ENCODE measurements around the gene POLE2. TPM values are rescaled to one million over a fixed set of nuclear protein-coding genes. Genes with fewer than 3 reads are reported as not detected.

Gene POLE2
- total and polyA plus RNA-seq, 7 donors = 0.46 to 2.3 (median 0.72) TPM; not detected in 1

GRCh38 chr14:49612671-49613070 lies 75.3 kb downstream of the POLE2 start:
- 88 to 89% (median 89%) methylated on average over 8 of the region's 8 CpGs for WGBS, 3 donors
- ATAC-seq = no peak
- Histone ChIP-seq H3K27ac (no peak overlapping the region), H3K9me3 (no peaks in the 10 kb centered on the region), H3K4me1 (no peaks in the 10 kb centered on the region), H3K27me3 (ENCODE audit: insufficient read depth in 3 of 3, low read length in 2 of 3) (no peaks in the 10 kb centered on the region), H3K4me3 (no peak overlapping the region), H3K36me3 (ENCODE audit: insufficient read depth in 1 of 2, low read depth in 1 of 2) (peaks cover 0 to 9% of the 10 kb centered on the region in 2 donors)
- TF ChIP-seq, protein P1, sequence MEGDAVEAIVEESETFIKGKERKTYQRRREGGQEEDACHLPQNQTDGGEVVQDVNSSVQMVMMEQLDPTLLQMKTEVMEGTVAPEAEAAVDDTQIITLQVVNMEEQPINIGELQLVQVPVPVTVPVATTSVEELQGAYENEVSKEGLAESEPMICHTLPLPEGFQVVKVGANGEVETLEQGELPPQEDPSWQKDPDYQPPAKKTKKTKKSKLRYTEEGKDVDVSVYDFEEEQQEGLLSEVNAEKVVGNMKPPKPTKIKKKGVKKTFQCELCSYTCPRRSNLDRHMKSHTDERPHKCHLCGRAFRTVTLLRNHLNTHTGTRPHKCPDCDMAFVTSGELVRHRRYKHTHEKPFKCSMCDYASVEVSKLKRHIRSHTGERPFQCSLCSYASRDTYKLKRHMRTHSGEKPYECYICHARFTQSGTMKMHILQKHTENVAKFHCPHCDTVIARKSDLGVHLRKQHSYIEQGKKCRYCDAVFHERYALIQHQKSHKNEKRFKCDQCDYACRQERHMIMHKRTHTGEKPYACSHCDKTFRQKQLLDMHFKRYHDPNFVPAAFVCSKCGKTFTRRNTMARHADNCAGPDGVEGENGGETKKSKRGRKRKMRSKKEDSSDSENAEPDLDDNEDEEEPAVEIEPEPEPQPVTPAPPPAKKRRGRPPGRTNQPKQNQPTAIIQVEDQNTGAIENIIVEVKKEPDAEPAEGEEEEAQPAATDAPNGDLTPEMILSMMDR (IDR thresholded peaks at IDR 0.05) = no peak
- intact Hi-C loops (cut with DNase I) = no loop called here
- DNase-seq = no peak

- intact Hi-C loops (cut with DNase I) = no loop called here
- WGBS, 3 donors = 93 to 95% (median 94%) methylated on average over 4 of the region's 4 CpGs
These were observed 75.8 kb downstream of the POLE2 start for GRCh38 chr14:49612251-49612650.

DNA sequence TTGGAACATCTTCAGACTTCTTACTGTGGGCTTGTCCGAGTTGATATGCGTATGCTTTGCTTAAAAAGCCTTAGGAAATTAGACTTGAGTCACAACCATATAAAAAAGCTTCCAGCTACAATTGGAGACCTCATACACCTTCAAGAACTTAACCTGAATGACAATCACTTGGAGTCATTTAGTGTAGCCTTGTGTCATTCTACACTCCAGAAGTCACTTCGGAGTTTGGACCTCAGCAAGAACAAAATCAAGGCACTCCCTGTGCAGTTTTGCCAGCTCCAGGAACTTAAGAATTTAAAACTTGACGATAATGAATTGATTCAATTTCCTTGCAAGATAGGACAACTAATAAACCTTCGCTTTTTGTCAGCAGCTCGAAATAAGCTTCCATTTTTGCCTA lies 80.4 kb downstream of the POLE2 start:
- Histone ChIP-seq H3K36me3 (ENCODE audit: insufficient read depth in 1 of 2, low read depth in 1 of 2) (peaks cover 6 to 10% of the 10 kb centered on the region in 2 donors), H3K27me3 (ENCODE audit: insufficient read depth in 3 of 3, low read length in 2 of 3) (no peaks in the 10 kb centered on the region), H3K27ac (no peak overlapping the region), H3K4me1 (no peaks in the 10 kb centered on the region), H3K4me3 (no peak overlapping the region), H3K9me3 (no peaks in the 10 kb centered on the region)
- intact Hi-C loops (cut with DNase I) = no loop called here
- no peak for DNase-seq
- WGBS, 3 donors = 88 to 97% (median 96%) methylated on average over 6 of the region's 6 CpGs
- no peak for ATAC-seq
- TF ChIP-seq, protein P1 (IDR thresholded peaks at IDR 0.05) = no peak

More at GRCh38 chr14:49612251-49612650, 75.8 kb downstream of the POLE2 start:
- no peak overlapping the region for H3K4me3 ChIP-seq
- ATAC-seq (no peak), DNase-seq (no peak)
- no peaks in the 10 kb centered on the region for H3K27me3 ChIP-seq (ENCODE audit: insufficient read depth in 3 of 3, low read length in 2 of 3)
- peaks cover 0 to 6% of the 10 kb centered on the region in 2 donors for H3K36me3 ChIP-seq (ENCODE audit: insufficient read depth in 1 of 2, low read depth in 1 of 2)
- H3K4me1 ChIP-seq = no peaks in the 10 kb centered on the region
- no peaks in the 10 kb centered on the region for H3K9me3 ChIP-seq
- TF ChIP-seq, protein P1 (IDR thresholded peaks at IDR 0.05) = no peak
- no peak overlapping the region for H3K27ac ChIP-seq

GRCh38 chr14:49598485-49599300 lies 89.3 kb downstream of the POLE2 start, which contains the start of gene LRR1:
Gene LRR1, plus strand, starts transcription at chr14:49598940. Its CDS starts 81 bp downstream, at chr14:49599021.
- TF ChIP-seq, protein P1 (IDR thresholded peaks at IDR 0.05) = no peak
- H3K27ac ChIP-seq = peak within 1 kb of the TSS; percentile 97
- ATAC-seq (peak; percentile 90 to 95 (median 91)), DNase-seq (peak; percentile 86 to 93)
- no peaks in the 10 kb centered on the region for H3K4me1 ChIP-seq
- H3K36me3 ChIP-seq (ENCODE audit: insufficient read depth in 1 of 2, low read depth in 1 of 2) = no peaks in the 10 kb centered on the region
- peak within 1 kb of the TSS; percentile 80 for H3K4me3 ChIP-seq
- H3K27me3 ChIP-seq (ENCODE audit: insufficient read depth in 3 of 3, low read length in 2 of 3) = no peaks in the 10 kb centered on the region
- intact Hi-C loops (cut with DNase I) = no loop called here
- H3K9me3 ChIP-seq = no peaks in the 10 kb centered on the region
- 0 to 1% (median 0%) methylated on average over 74 to 77 of the region's 77 CpGs for WGBS, 3 donors

Measured in psoas muscle (tissue), 8 donors.